ENCODE results near the gene ATP11A.

Gene ATP11A

DNA sequence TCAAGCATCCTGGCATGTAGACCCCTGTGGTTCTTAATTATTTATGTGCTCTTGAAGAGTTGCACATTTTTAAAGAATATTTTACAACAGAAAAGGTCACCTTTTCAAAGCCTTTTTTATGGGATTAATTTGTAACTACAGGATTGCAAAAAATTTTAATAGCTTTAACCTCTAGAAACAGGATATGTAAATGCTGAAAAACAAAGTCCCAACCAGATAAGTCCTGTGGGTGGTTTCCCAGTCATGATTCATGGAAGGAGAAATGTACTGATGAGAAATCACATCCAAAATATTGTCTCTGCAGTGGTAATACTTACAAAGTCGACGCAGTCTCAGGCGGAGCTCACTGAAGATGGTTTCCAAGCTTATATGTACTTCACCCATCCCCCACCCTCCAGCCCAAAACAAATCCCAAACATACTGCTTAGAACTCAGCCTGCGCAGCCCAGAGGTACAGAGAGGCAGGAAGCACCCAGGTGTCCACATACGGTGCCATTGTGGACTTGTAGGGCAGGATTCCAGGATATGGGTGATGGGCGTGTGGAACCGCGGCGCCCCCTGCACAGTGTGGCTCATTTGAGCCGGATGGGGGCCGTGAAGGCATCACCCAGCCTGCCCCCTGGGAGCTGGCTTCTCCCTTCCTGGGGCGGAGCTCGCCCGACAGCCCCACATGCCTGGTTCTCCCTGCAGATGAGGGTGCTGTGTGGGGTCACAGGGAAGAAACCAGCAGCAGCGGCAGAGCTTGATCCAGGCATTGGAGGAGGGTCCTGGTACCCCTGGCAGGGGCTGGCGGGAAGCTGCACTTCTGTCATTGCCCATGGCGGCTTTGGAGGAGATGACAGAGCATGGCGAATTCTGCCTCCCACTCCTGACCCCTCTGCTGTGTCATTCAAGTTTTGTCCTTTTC, 101.2 kb downstream of the ATP11A start:
- TF ChIP-seq, protein P1, sequence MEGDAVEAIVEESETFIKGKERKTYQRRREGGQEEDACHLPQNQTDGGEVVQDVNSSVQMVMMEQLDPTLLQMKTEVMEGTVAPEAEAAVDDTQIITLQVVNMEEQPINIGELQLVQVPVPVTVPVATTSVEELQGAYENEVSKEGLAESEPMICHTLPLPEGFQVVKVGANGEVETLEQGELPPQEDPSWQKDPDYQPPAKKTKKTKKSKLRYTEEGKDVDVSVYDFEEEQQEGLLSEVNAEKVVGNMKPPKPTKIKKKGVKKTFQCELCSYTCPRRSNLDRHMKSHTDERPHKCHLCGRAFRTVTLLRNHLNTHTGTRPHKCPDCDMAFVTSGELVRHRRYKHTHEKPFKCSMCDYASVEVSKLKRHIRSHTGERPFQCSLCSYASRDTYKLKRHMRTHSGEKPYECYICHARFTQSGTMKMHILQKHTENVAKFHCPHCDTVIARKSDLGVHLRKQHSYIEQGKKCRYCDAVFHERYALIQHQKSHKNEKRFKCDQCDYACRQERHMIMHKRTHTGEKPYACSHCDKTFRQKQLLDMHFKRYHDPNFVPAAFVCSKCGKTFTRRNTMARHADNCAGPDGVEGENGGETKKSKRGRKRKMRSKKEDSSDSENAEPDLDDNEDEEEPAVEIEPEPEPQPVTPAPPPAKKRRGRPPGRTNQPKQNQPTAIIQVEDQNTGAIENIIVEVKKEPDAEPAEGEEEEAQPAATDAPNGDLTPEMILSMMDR (IDR thresholded peaks at IDR 0.05; ENCODE audit: low read depth, low read length, missing control alignments), result no peak
- DNase-seq (ENCODE audit: low read depth), result no peak
- H3K4me3 ChIP-seq (ENCODE audit: low read depth, low read length), result no peak overlapping the region

DNA sequence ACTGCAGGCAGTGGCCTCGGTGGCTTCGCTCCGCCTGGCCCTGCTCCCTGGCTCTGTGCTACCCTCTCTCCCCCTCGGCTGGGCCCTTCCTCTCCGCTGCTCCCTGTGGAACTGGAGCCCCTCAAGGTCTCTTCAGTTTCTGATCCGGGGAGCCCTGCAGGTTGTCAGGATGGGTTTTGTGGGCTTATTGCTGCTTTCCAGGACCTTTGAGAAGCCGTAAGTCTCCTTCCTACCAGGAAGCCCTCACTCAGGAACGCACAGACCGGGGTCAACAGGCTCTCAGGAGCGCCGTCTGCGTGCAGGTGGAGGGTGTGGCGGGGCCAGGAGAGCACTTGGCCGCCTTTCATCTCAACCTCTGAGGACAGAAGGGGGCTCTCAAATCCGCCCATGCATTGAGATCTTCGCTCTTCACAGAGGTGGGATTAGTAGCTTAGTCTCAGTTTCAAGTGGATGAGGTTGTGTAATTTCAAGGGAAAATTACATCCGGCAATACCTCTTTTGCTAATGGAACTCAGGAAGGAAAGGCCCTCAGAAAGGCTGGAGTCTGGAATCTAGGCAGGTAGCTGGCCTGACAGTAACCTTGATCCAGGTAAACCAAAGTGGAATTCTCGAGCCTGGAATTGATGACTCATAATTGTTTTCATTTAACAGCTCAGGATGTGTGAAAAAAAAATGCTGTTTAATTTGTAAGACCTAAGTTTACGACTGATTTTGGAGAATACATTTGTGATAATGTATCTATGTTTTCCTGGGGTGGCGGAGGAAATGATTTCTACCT, 102.0 kb downstream of the ATP11A start:
- H3K4me3 ChIP-seq (ENCODE audit: low read depth, low read length), result no peak overlapping the region
- DNase-seq (ENCODE audit: low read depth), result no peak
- TF ChIP-seq, protein P1 (IDR thresholded peaks at IDR 0.05; ENCODE audit: low read depth, low read length, missing control alignments), result no peak

DNA sequence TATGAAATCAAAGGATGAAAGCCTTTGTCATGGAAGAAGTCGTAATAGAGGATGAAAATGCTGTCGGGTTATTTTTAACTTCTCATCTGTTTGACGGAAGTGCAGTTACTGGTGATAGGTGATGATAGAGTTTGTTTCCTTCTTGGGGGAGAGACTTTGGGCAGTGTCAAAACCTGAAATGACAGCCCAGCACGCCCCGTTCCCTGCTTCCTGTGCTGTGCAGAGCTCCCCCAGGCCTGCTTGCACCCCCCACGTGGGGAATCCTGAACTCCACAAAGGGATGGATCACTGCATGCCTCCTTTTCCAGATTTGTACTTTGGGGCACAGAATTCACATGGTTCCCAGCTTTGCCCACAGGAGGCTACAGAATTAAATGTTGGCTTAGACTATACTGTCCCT, 102.7 kb downstream of the ATP11A start:
- H3K4me3 ChIP-seq (ENCODE audit: low read depth, low read length), result no peak overlapping the region
- TF ChIP-seq, protein P1 (IDR thresholded peaks at IDR 0.05; ENCODE audit: low read depth, low read length, missing control alignments), result no peak
- no peak for DNase-seq (ENCODE audit: low read depth)

DNA sequence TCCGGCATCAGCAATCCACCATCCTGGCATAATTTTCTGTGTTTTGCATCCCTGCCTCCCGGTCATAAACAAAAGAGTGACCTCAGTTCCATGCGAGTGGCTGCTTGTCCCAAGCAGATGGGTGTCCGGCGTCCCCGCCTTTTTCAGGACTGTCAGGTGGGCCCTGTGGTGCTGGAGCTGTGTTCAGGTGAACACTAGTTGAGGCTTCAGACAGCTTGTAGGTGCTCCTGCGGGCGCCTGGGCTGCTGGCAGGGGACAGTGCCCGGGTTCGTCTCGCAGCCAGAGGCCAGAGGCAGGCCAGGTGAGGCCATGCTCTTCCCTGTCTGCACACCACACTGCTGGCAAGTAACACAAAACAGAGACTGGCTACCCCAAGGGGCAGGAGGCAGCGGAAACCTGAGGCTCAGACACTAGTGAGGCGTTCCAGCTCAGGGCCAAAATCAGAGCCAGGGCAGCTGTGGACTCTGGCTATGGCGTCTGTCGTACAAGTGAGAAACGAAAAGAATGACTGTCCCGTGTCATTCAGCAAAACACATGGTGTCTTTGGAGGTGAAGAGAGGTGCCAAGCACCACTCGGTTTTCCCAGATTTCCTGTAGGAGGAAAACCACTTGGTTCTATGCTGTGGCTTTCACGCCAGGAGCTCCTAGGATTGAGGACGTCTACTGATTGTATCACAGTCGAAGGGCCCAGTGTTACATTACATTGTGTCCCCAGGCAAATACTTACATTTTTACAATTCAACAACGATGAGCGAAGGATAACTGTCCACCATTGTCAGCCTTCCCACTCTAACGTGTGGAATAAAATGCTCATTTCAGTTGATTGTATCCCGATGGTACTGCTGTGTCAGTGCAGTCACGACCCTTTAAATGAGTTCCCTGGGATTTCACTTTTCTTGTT, 104.0 kb downstream of the ATP11A start:
- TF ChIP-seq, protein P1 (IDR thresholded peaks at IDR 0.05; ENCODE audit: low read depth, low read length, missing control alignments), result no peak
- DNase-seq (ENCODE audit: low read depth), result no peak
- no peak overlapping the region for H3K4me3 ChIP-seq (ENCODE audit: low read depth, low read length)

DNA sequence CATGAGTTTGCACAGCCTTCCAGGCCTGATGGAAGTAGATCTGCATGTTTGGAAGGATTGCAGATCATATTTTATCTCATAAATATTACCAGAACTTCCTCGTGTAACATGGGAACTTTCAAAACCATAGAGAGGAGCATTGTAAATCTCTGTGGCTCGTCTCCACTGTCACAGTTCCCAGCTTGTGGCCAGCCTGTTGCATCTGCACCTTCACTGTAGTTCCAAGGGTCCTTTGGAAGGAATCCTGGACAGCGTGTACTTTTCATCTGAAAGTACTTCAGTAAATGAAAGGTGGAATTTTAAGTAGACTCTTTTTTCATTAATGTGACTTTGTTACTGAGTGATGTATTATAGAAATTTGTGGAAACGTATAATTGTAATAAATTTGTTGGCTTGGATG, 105.4 kb downstream of the ATP11A start:
- DNase-seq (ENCODE audit: low read depth), result no peak
- TF ChIP-seq, protein P1 (IDR thresholded peaks at IDR 0.05; ENCODE audit: low read depth, low read length, missing control alignments), result no peak

DNA sequence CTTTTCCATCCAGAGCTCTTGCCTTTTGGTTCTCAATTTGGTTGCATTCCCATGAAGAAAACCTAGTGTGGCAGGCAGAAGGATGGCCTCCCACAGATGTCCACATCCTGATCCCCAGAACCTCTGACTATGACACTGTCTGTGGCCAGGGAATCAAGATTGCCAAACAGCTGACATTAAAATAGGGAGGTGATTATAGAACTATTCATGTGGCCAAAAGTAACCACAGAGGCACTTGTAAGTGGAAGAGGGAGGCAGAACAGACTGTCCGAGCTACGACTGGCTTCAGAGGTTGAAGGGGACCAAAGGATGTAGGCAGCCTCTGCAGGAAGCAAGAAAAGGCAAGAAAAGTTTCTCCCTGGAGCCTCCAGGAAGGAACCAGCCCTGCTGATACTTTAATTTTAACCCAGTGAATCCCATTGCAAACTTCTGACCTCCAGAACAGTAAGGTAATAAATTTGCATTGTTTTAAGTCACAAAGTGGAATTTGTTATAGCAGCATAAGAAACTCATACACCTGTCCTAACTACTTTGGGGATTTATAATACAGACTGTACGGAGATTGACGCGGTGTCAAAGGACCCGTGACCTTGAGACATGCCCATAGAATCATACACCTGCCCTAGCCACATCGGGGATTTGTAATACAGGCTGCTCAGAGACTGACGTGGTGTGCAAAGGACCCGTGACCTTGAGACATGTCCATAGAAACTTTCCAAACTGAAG, 106.5 kb downstream of the ATP11A start:
- TF ChIP-seq, protein P1 (IDR thresholded peaks at IDR 0.05; ENCODE audit: low read depth, low read length, missing control alignments), result no peak

More for the DNA sequence above, 105.4 kb downstream of the ATP11A start:
- H3K4me3 ChIP-seq (ENCODE audit: low read depth, low read length), result no peak overlapping the region

More for the DNA sequence above, 106.5 kb downstream of the ATP11A start:
- DNase-seq (ENCODE audit: low read depth), result no peak
- no peak overlapping the region for H3K4me3 ChIP-seq (ENCODE audit: low read depth, low read length)
